MM.1S (cell line): ENCODE measurements around the gene SORCS2.

Experiments
- DNase-seq: peaks from one replicate; pipeline ENCODE4 v3.0.0-alpha.2; 2015
- H2AFZ ChIP-seq: fragments of 300-600 bp; sonication (generic); 2 replicates; pipeline ENCODE4 v1.6.0; 2016; ENCODE audit warnings: antibody characterized with exemption, low read length
- H3F3A ChIP-seq: fragments of 300-600 bp; sonication (generic); 2 replicates; pipeline ENCODE4 v1.6.1; 2016; ENCODE audit warnings: mild to moderate bottlenecking, antibody characterized with exemption, low read length, moderate library complexity, mixed read lengths; ENCODE audit not compliant: insufficient read depth
- H3K27ac ChIP-seq: fragments of 300-600 bp; sonication (generic); 2 replicates; pipeline ENCODE4 v1.5.1; 2016; ENCODE audit warnings: mild to moderate bottlenecking, low read length
- H3K27me3 ChIP-seq: fragments of 300-600 bp; sonication (generic); replicated peaks from 2 replicates; pipeline ENCODE4 v1.6.0; 2016; ENCODE audit warnings: low read length; ENCODE audit not compliant: insufficient read depth
- H3K36me3 ChIP-seq: fragments of 300-600 bp; sonication (generic); replicated peaks from 2 replicates; pipeline ENCODE4 v1.6.1; 2016; ENCODE audit warnings: mild to moderate bottlenecking, low read length, mixed read lengths; ENCODE audit not compliant: insufficient read depth
- H3K4me1 ChIP-seq: fragments of 300-600 bp; sonication (generic); 2 replicates; pipeline ENCODE4 v1.6.1; 2016; ENCODE audit warnings: low read length, mixed read lengths
- H3K4me2 ChIP-seq: fragments of 300-600 bp; sonication (generic); 2 replicates; pipeline ENCODE4 v1.6.0; 2016; ENCODE audit warnings: low read depth, low read length
- H3K4me3 ChIP-seq: fragments of 300-600 bp; sonication (generic); 2 replicates; pipeline ENCODE4 v1.5.1; 2016; ENCODE audit warnings: low read length, mixed read lengths
- H3K79me2 ChIP-seq: fragments of 300-600 bp; sonication (generic); 2 replicates; pipeline ENCODE4 v1.6.1; 2016; ENCODE audit warnings: mixed run types, low read length, mixed read lengths
- H3K9ac ChIP-seq: fragments of 300-600 bp; sonication (generic); 2 replicates; pipeline ENCODE4 v1.6.1; 2016; ENCODE audit warnings: low read length, mixed read lengths
- H3K9me2 ChIP-seq: fragments of 300-600 bp; sonication (generic); replicated peaks from 2 replicates; pipeline ENCODE4 v1.6.1; 2016; ENCODE audit warnings: mild to moderate bottlenecking, low read length, mixed read lengths; ENCODE audit not compliant: insufficient read depth
- H3K9me3 ChIP-seq: fragments of 300-600 bp; sonication (generic); replicated peaks from 2 replicates; pipeline ENCODE4 v1.6.1; 2016; ENCODE audit warnings: mild to moderate bottlenecking, low read length, mixed read lengths; ENCODE audit not compliant: insufficient read depth
- H4K20me1 ChIP-seq: fragments of 300-600 bp; sonication (generic); 2 replicates; pipeline ENCODE4 v1.6.1; 2016; ENCODE audit warnings: mild to moderate bottlenecking, low read length, moderate library complexity, mixed read lengths; ENCODE audit not compliant: insufficient read depth
- CTCF ChIP-seq: fragments of 300-600 bp; sonication (generic); IDR thresholded peaks from 2 replicates; pipeline ENCODE4 v1.5.1; 2016; ENCODE audit warnings: antibody characterized with exemption, low read length, mixed read lengths
- EZH2 ChIP-seq: fragments of 300-600 bp; sonication (generic); optimal IDR thresholded peaks from 2 replicates; pipeline ENCODE3; 2017; ENCODE audit warnings: low read depth, mild to moderate bottlenecking, antibody characterized with exemption, low read length, mixed read lengths
- EZH2phosphoT487 ChIP-seq: fragments of 300-600 bp; sonication (generic); IDR thresholded peaks from 2 replicates; pipeline ENCODE4 v1.6.1; 2018; ENCODE audit warnings: antibody characterized with exemption, low read length

The SORCS2 gene

GRCh38 chr4:7421356-7422150 is 229.2 kb downstream of the SORCS2 start:
- Histone ChIP-seq H3K4me3 (no peak overlapping the region), H3F3A (no peaks in the 10 kb centered on the region), H3K79me2 (no peaks in the 10 kb centered on the region), H3K27ac (no peak overlapping the region), H3K27me3 (peaks cover 60% of the 10 kb centered on the region), H2AFZ (no peak overlapping the region), H3K9me2 (no peaks in the 10 kb centered on the region), H4K20me1 (no peaks in the 10 kb centered on the region), H3K36me3 (no peaks in the 10 kb centered on the region), H3K4me1 (no peaks in the 10 kb centered on the region), H3K4me2 (no peak overlapping the region), H3K9ac (no peak overlapping the region), H3K9me3 (no peaks in the 10 kb centered on the region)
- no peak for DNase-seq
- TF ChIP-seq CTCF (no peak), EZH2phosphoT487 (no peak), EZH2 (no peak)

GRCh38 chr4:7422151-7422897 is 230.0 kb downstream of the SORCS2 start:
- DNase-seq = no peak
- Histone ChIP-seq H3K9ac (no peak overlapping the region), H3K4me1 (no peaks in the 10 kb centered on the region), H3K4me3 (no peak overlapping the region), H3K27me3 (peaks cover 68% of the 10 kb centered on the region), H3K79me2 (no peaks in the 10 kb centered on the region), H3F3A (no peaks in the 10 kb centered on the region), H3K9me3 (no peaks in the 10 kb centered on the region), H3K4me2 (no peak overlapping the region), H3K36me3 (no peaks in the 10 kb centered on the region), H3K27ac (no peak overlapping the region), H4K20me1 (no peaks in the 10 kb centered on the region), H2AFZ (no peak overlapping the region), H3K9me2 (no peaks in the 10 kb centered on the region)
- TF ChIP-seq CTCF = no peak
- no peak for TF ChIP-seq EZH2phosphoT487
- TF ChIP-seq EZH2 = no peak

- Histone ChIP-seq H3K4me2 (no peak overlapping the region), H3K9ac (no peak overlapping the region), H3K27me3 (peaks cover 68% of the 10 kb centered on the region), H3K4me3 (no peak overlapping the region), H3K9me2 (no peaks in the 10 kb centered on the region), H3F3A (no peaks in the 10 kb centered on the region), H3K36me3 (no peaks in the 10 kb centered on the region), H3K79me2 (no peaks in the 10 kb centered on the region), H4K20me1 (no peaks in the 10 kb centered on the region), H3K4me1 (no peaks in the 10 kb centered on the region), H3K9me3 (no peaks in the 10 kb centered on the region), H2AFZ (no peak overlapping the region), H3K27ac (no peak overlapping the region)
- no peak for TF ChIP-seq CTCF
- TF ChIP-seq EZH2 = no peak
- TF ChIP-seq EZH2phosphoT487 = no peak
- no peak for DNase-seq
Observed at GRCh38 chr4:7422898-7423180, 230.5 kb downstream of the SORCS2 start.
